OCI-LY3 (cell line): Measurements from ENCODE around the gene TNFRSF4.

Experiments
- H2AFZ ChIP-seq: fragments of 200-600, 300-600 bp; shearing (Covaris generic); 2 replicates; pipeline ENCODE4 v1.6.0; 2014; ENCODE audit warnings: antibody characterized with exemption, low read depth, low read length
- H3K27ac ChIP-seq: fragments of 200-600, 300-600 bp; sonication (generic); 2 replicates; pipeline ENCODE4 v1.5.1; 2014; ENCODE audit warnings: mild to moderate bottlenecking, low read length, moderate library complexity, mixed read lengths
- H3K27me3 ChIP-seq: fragments of 200-600, 300-600 bp; sonication (generic); 2 replicates; pipeline ENCODE4 v1.6.1; 2014; ENCODE audit warnings: low read depth, low read length, mixed read lengths
- H3K36me3 ChIP-seq: fragments of 200-600, 300-600 bp; sonication (generic); replicated peaks from 2 replicates; pipeline ENCODE3; 2014; ENCODE audit warnings: low read depth, low read length, mixed read lengths
- H3K4me1 ChIP-seq: fragments of 300-600, 200-600 bp; sonication (generic); 2 replicates; pipeline ENCODE4 v1.6.1; 2014; ENCODE audit warnings: low read length, mixed read lengths
- H3K4me2 ChIP-seq: fragments of 200-600, 300-600 bp; sonication (generic); 2 replicates; pipeline ENCODE4 v1.6.1; 2014; ENCODE audit warnings: low read length, mixed read lengths
- H3K4me3 ChIP-seq: fragments of 300-600, 200-600 bp; sonication (generic); 2 replicates; pipeline ENCODE4 v1.5.1; 2014; ENCODE audit warnings: antibody characterized with exemption, mild to moderate bottlenecking, low read length, moderate library complexity
- H3K79me2 ChIP-seq: fragments of 300-600, 200-600 bp; shearing (Covaris generic); 2 replicates; pipeline ENCODE4 v1.6.1; 2014; ENCODE audit warnings: mild to moderate bottlenecking, low read length, mixed read lengths
- H3K9ac ChIP-seq: fragments of 300-600, 200-600 bp; shearing (Covaris generic); 2 replicates; pipeline ENCODE4 v1.6.0; 2014; ENCODE audit warnings: mild to moderate bottlenecking, low read length, moderate library complexity
- H3K9me3 ChIP-seq: fragments of 200-600, 300-600 bp; shearing (Covaris generic); 2 replicates; pipeline ENCODE4 v1.6.1; 2014; ENCODE audit warnings: low read length, mixed read lengths; ENCODE audit not compliant: insufficient read depth
- H4K20me1 ChIP-seq: fragments of 200-600, 300-600 bp; sonication (generic); 2 replicates; pipeline ENCODE4 v1.6.1; 2016; ENCODE audit warnings: low read length, mixed read lengths; ENCODE audit not compliant: insufficient read depth
- EZH2phosphoT487 ChIP-seq: fragments of 200-600 bp; shearing (Covaris generic); IDR thresholded peaks from 2 replicates; pipeline ENCODE4 v1.6.1; 2018; ENCODE audit warnings: antibody characterized with exemption, mixed run types, low read depth
- TF ChIP-seq, protein P1 (sequence below): fragments of 200-600, 300-600 bp; sonication (generic); IDR thresholded peaks from 2 replicates; pipeline ENCODE4 v1.5.1; 2014; ENCODE audit warnings: antibody characterized with exemption, low read length, low read depth

Gene TNFRSF4

DNA sequence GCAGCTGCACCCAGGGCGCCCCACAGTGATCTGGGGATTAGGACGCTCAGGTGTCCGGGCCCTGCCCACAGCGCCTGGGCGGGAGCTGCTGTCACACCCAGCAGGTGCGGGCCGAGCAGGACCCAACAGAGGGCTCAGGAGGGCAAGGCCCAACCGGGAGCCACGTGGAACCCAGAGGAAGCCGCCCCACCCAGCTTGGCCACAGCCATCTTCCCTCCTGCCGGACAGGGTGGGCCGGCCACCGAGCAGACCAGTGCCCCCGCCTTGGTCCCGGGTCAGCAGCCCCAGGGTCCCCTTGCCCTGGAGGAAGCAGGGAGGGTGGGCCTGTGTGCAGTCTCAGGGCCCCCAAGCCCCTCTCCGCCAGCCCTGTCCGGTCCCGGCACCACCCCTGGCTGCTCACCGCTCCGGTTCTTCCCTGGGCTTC, 46.5 kb downstream of the TNFRSF4 start:
- no peaks in the 10 kb centered on the region for H3K79me2 ChIP-seq
- H3K4me3 ChIP-seq, result no peak overlapping the region
- H3K9ac ChIP-seq, result no peak overlapping the region
- no peak overlapping the region for H3K4me2 ChIP-seq
- H3K4me1 ChIP-seq, result peaks cover 41% of the 10 kb centered on the region
- no peaks in the 10 kb centered on the region for H3K9me3 ChIP-seq
- H2AFZ ChIP-seq, result no peak overlapping the region
- H3K27me3 ChIP-seq, result peaks cover 29% of the 10 kb centered on the region
- no peaks in the 10 kb centered on the region for H4K20me1 ChIP-seq
- no peak overlapping the region for H3K27ac ChIP-seq
- TF ChIP-seq EZH2phosphoT487, result no peak
- TF ChIP-seq, protein P1, sequence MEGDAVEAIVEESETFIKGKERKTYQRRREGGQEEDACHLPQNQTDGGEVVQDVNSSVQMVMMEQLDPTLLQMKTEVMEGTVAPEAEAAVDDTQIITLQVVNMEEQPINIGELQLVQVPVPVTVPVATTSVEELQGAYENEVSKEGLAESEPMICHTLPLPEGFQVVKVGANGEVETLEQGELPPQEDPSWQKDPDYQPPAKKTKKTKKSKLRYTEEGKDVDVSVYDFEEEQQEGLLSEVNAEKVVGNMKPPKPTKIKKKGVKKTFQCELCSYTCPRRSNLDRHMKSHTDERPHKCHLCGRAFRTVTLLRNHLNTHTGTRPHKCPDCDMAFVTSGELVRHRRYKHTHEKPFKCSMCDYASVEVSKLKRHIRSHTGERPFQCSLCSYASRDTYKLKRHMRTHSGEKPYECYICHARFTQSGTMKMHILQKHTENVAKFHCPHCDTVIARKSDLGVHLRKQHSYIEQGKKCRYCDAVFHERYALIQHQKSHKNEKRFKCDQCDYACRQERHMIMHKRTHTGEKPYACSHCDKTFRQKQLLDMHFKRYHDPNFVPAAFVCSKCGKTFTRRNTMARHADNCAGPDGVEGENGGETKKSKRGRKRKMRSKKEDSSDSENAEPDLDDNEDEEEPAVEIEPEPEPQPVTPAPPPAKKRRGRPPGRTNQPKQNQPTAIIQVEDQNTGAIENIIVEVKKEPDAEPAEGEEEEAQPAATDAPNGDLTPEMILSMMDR, result no peak
- no peaks in the 10 kb centered on the region for H3K36me3 ChIP-seq

DNA sequence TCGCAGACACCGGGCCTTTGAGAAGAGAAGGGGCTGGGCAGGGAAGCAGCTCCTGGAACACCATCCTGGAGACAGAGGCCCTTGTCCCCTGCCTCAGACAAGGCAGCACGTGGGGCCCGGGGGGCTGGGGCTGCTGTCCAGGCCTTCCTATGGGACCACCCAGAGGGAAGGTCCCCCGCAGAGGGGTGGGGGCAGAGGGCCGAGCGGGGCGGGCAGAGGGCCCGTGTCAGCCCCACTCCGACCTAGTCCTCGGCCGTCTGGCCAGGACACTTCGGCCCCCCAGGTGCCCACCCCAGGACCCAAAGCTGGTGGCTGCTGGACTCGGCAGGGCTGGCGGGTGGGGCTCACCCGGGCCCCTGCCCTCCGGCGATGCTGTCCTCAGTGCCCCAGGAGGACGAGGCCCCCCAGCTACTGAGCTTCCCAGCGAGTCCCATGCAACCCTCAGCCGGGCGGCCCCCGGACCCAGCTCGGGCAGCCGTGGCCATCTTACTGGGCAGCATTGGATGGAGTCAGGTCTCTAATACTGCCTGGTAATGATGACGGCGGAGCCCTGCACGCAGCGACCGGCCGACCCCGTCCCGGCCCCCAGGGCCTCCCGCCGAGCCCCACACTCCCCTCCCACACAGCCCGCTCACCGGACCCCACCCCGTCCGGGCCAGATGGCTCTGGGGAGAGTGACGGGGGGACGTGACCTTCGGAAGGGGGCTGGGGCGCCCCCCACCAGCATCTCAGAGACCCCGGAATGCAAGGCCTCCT, 47.1 kb downstream of the TNFRSF4 start:
- no peak overlapping the region for H2AFZ ChIP-seq
- H3K9me3 ChIP-seq, result no peaks in the 10 kb centered on the region
- no peak overlapping the region for H3K27ac ChIP-seq
- H3K79me2 ChIP-seq, result no peaks in the 10 kb centered on the region
- no peak for TF ChIP-seq EZH2phosphoT487
- TF ChIP-seq, protein P1, result no peak
- H3K36me3 ChIP-seq, result no peaks in the 10 kb centered on the region
- no peak overlapping the region for H3K9ac ChIP-seq
- no peak overlapping the region for H3K4me2 ChIP-seq
- no peak overlapping the region for H3K4me3 ChIP-seq
- peaks cover 35% of the 10 kb centered on the region for H3K4me1 ChIP-seq
- H4K20me1 ChIP-seq, result no peaks in the 10 kb centered on the region
- peaks cover 29% of the 10 kb centered on the region for H3K27me3 ChIP-seq

DNA sequence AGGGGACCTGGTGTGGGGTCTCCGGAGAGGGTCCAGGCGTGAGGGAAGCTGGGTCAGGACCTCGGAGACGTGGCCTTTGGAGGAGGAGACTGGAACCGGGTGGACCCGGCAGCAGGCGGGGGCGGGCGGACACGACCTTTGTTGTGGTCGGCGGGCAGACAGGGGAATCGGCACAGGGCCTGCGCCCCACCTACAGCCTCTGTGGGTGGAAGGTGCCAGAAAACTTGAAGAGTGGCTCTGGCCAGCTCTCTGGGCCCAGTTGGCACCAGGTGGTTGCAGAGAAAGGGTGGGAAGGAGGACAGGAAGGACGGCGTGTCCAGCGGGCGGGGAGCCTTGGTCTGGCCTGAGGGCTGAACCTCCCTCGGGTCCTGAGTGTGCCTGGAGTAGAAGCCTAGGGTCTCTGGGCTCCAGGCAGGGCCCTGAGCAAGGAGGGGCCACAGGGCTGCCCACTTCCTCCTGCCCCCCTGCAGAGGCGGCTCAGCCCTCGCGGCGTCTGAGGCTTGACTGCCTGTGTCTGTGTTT, 48.0 kb downstream of the TNFRSF4 start:
- Histone ChIP-seq H3K27ac (no peak overlapping the region), H3K79me2 (no peaks in the 10 kb centered on the region), H4K20me1 (no peaks in the 10 kb centered on the region), H2AFZ (no peak overlapping the region), H3K9me3 (no peaks in the 10 kb centered on the region), H3K36me3 (no peaks in the 10 kb centered on the region), H3K27me3 (peaks cover 28% of the 10 kb centered on the region), H3K4me1 (peaks cover 27% of the 10 kb centered on the region), H3K4me2 (no peak overlapping the region), H3K4me3 (no peak overlapping the region), H3K9ac (no peak overlapping the region)
- TF ChIP-seq EZH2phosphoT487, result no peak
- TF ChIP-seq, protein P1, result no peak

DNA sequence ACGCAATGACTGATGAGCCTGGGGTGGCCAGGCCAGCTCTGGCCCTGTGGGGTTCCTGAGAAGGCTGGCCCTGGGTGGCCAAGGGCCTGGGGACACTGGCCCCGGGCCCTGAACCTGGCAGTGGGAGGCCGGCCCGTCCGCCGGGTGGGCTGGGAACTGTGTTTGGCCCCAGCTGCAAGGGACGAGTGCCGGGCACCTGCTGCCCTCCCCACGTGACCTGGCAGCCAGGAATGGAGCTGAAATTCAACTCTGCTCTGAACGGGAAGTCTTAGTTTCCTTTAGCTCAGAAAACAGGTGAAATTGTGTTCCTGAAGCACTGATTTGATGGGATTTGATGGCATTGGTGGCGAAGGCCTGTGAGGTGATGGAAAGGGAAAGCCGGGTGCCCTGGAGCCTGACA, 48.5 kb downstream of the TNFRSF4 start:
- no peaks in the 10 kb centered on the region for H3K79me2 ChIP-seq
- no peak overlapping the region for H2AFZ ChIP-seq
- H3K4me3 ChIP-seq, result no peak overlapping the region
- peaks cover 23% of the 10 kb centered on the region for H3K4me1 ChIP-seq
- H3K9me3 ChIP-seq, result no peaks in the 10 kb centered on the region
- no peaks in the 10 kb centered on the region for H3K36me3 ChIP-seq
- H3K27me3 ChIP-seq, result peaks cover 23% of the 10 kb centered on the region
- no peaks in the 10 kb centered on the region for H4K20me1 ChIP-seq
- H3K9ac ChIP-seq, result no peak overlapping the region
- no peak overlapping the region for H3K27ac ChIP-seq
- H3K4me2 ChIP-seq, result no peak overlapping the region
- TF ChIP-seq, protein P1, result no peak
- TF ChIP-seq EZH2phosphoT487, result no peak
